ENCODE data around the gene CHMP4B. TPM values are rescaled to one million over a fixed set of nuclear protein-coding genes. Genes with fewer than 3 reads are reported as not detected.
A peak's percentile ranks its signal among the peaks of the same experiment; 100 is the strongest.

The CHMP4B gene
- total RNA-seq, 1 donor from 2014 or later, result 101 TPM

GRCh38 chr20:33851842-33852466 is 40.8 kb downstream of the CHMP4B start:
- no peak for DNase-seq
- intact Hi-C loops (cut with DNase I), result no loop called here
- no peak for ATAC-seq (ENCODE audit: poor library complexity)

GRCh38 chr20:33852626-33853506 is 41.7 kb downstream of the CHMP4B start:
- ATAC-seq (ENCODE audit: poor library complexity) (no peak), DNase-seq (no peak)

GRCh38 chr20:33853507-33853813 is 42.3 kb downstream of the CHMP4B start:
- DNase-seq (no peak), ATAC-seq (ENCODE audit: poor library complexity) (no peak)

More at GRCh38 chr20:33852626-33853506, 41.7 kb downstream of the CHMP4B start:
- intact Hi-C loops (cut with DNase I), result no loop called here

GRCh38 chr20:33857722-33858563 is 46.8 kb downstream of the CHMP4B start:
- DNase-seq (no peak), ATAC-seq (ENCODE audit: poor library complexity) (no peak)
- intact Hi-C loops (cut with DNase I), result no loop called here

More at GRCh38 chr20:33853507-33853813, 42.3 kb downstream of the CHMP4B start:
- intact Hi-C loops (cut with DNase I), result no loop called here

GRCh38 chr20:33858666-33859065 is 47.5 kb downstream of the CHMP4B start:
- intact Hi-C loops (cut with DNase I), result no loop called here
- DNase-seq, result no peak
- ATAC-seq (ENCODE audit: poor library complexity), result no peak

GRCh38 chr20:33859157-33859695 is 48.1 kb downstream of the CHMP4B start:
- intact Hi-C loops (cut with DNase I), result no loop called here
- ATAC-seq (ENCODE audit: poor library complexity) (no peak), DNase-seq (no peak)

GRCh38 chr20:33859751-33860150 is 48.6 kb downstream of the CHMP4B start:
- DNase-seq, result no peak
- intact Hi-C loops (cut with DNase I), result loop anchor here (5.0 kb wide), 1 partner anchor 208 kb away; no protein-coding TSS in a partner anchor
- no peak for ATAC-seq (ENCODE audit: poor library complexity)

- DNase-seq (no peak), ATAC-seq (ENCODE audit: poor library complexity) (no peak)
- intact Hi-C loops (cut with DNase I), result loop anchor here (5.0 kb wide), 1 partner anchor 206 kb away; no protein-coding TSS in a partner anchor
Measured at GRCh38 chr20:33861458-33861857, 50.3 kb downstream of the CHMP4B start.

- peak; percentile 72 for ATAC-seq (ENCODE audit: poor library complexity)
- DNase-seq, result peak; percentile 61
- intact Hi-C loops (cut with DNase I), result loop anchor here (5.0 kb wide), 1 partner anchor 204 kb away; no protein-coding TSS in a partner anchor
Measured at GRCh38 chr20:33862709-33863403, 51.7 kb downstream of the CHMP4B start.

- intact Hi-C loops (cut with DNase I), result loop anchor here (5.0 kb wide), 1 partner anchor 204 kb away; no protein-coding TSS in a partner anchor
- ATAC-seq (ENCODE audit: poor library complexity) (no peak), DNase-seq (no peak)
Measured at GRCh38 chr20:33863440-33864323, 52.5 kb downstream of the CHMP4B start.

GRCh38 chr20:33864324-33864963 is 53.3 kb downstream of the CHMP4B start:
- no peak for ATAC-seq (ENCODE audit: poor library complexity)
- DNase-seq, result no peak
- intact Hi-C loops (cut with DNase I), result loop anchor here (5.0 kb wide), 1 partner anchor 203 kb away; no protein-coding TSS in a partner anchor

- DNase-seq, result no peak
- intact Hi-C loops (cut with DNase I), result no loop called here
- ATAC-seq (ENCODE audit: poor library complexity), result no peak
Measured at GRCh38 chr20:33865761-33866370, 54.7 kb downstream of the CHMP4B start.

GRCh38 chr20:33866398-33867100 is 55.4 kb downstream of the CHMP4B start:
- intact Hi-C loops (cut with DNase I), result no loop called here
- no peak for DNase-seq
- ATAC-seq (ENCODE audit: poor library complexity), result no peak

- intact Hi-C loops (cut with DNase I), result no loop called here
- DNase-seq (no peak), ATAC-seq (ENCODE audit: poor library complexity) (no peak)
Measured at GRCh38 chr20:33868042-33868441, 56.9 kb downstream of the CHMP4B start.

- intact Hi-C loops (cut with DNase I), result no loop called here
- no peak for DNase-seq
- ATAC-seq (ENCODE audit: poor library complexity), result no peak
Measured at GRCh38 chr20:33868595-33868994, 57.4 kb downstream of the CHMP4B start.

GRCh38 chr20:33869283-33869682 is 58.1 kb downstream of the CHMP4B start:
- no peak for ATAC-seq (ENCODE audit: poor library complexity)
- intact Hi-C loops (cut with DNase I), result no loop called here

More at GRCh38 chr20:33869283-33869682, 58.1 kb downstream of the CHMP4B start:
- DNase-seq, result no peak
